Measurements from ENCODE around the gene IGF2BP2.

DNA sequence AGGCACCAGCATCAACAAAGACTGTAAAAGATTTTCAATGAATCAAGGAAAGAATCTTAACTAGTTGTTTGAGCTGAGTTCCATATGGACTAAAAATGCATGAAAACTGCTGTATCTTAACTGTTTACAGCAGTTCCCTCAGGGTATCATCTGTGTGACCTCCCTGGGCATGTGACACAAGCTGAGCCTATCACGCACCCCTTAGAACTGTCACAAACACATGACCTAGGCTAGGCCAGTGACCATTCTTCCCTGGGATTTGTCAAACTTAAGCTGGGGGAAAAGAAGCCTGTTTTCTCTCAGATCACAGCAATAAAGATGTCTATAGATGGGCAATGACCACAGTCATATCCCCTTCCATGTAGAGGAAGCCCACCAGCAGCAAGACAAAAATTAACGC lies 35.7 kb downstream of the IGF2BP2 start:
- TF ChIP-seq POLR2A (IDR thresholded peaks at IDR 0.05), result no peak
- TF ChIP-seq, protein P1, sequence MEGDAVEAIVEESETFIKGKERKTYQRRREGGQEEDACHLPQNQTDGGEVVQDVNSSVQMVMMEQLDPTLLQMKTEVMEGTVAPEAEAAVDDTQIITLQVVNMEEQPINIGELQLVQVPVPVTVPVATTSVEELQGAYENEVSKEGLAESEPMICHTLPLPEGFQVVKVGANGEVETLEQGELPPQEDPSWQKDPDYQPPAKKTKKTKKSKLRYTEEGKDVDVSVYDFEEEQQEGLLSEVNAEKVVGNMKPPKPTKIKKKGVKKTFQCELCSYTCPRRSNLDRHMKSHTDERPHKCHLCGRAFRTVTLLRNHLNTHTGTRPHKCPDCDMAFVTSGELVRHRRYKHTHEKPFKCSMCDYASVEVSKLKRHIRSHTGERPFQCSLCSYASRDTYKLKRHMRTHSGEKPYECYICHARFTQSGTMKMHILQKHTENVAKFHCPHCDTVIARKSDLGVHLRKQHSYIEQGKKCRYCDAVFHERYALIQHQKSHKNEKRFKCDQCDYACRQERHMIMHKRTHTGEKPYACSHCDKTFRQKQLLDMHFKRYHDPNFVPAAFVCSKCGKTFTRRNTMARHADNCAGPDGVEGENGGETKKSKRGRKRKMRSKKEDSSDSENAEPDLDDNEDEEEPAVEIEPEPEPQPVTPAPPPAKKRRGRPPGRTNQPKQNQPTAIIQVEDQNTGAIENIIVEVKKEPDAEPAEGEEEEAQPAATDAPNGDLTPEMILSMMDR (IDR thresholded peaks at IDR 0.05), result no peak
